T-helper 1 cell treated with Interleukin-12 subunit alpha and Interleukin-12 subunit beta and Interleukin-4 antibody, amounts not matched to agents 30 μg/mL and 1 μg/mL, for 36 hours (primary cell): Measurements from ENCODE around the gene ARMCX4.
"Not testable (repeated sequence)": the region's sequence is repeated elsewhere in the genome, so short reads cannot be mapped to it uniquely, and the experiment has no call there.

ENCODE experiments used
- H3K27ac Mint-ChIP-seq: one replicate; pipeline ENCODE4 v1.8.0; 2021; ENCODE audit warnings: mild to moderate bottlenecking, mixed read lengths
- H3K27me3 Mint-ChIP-seq: one replicate; pipeline ENCODE4 v1.8.0; 2021; ENCODE audit warnings: low read depth, mixed read lengths
- H3K36me3 Mint-ChIP-seq: one replicate; pipeline ENCODE4 v1.8.0; 2021; ENCODE audit warnings: low read depth, mixed read lengths
- H3K4me1 Mint-ChIP-seq: one replicate; pipeline ENCODE4 v1.8.0; 2021; ENCODE audit warnings: low read depth, mixed read lengths
- H3K4me3 Mint-ChIP-seq: one replicate; pipeline ENCODE4 v1.8.0; 2021; ENCODE audit warnings: mild to moderate bottlenecking, moderate library complexity, mixed read lengths
- H3K9me3 Mint-ChIP-seq: one replicate; pipeline ENCODE4 v1.8.0; 2021; ENCODE audit warnings: mixed read lengths

The ARMCX4 gene

DNA sequence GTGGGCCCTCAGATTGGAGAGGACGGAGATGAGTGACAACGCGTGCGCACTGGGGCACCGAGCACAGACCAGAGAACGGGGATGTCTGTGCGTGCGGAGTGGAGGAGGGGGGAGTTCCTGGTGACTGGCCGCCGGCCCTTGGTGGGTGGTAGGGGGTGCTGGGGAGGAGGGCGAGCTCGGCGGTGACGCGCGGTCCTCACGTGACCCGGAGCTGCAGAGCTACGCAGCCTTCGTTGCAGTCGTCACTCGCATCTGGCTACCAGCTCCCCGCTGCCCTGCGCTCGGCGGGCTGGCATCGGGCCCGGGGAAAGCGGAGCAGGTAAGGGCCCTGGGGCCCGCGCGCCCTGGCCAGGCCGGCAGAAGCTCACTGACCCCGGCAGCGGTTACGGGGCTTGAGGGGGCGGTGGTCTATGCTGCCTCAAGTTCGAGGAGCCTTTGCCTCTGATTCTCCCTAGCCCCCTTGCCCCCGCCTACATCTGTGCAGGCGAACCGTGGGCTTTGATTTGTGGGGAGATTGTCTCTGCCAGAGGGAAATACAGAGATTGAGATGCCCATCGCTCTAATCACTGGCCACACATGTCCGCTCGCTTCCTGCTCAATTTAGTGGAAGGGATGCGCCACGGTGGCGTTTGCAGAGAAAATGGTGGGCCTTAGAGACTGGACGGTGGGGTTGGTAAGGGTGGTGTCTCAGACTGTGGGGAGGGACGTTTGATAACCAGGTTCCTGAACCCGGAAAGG is at the start of gene ARMCX4:
Gene ARMCX4, plus strand, starts transcription at position 245 of the 738 bp plus-strand sequence. CDS start 3,134 bp downstream, outside the sequence.
- H3K4me1 Mint-ChIP-seq: peaks cover 3% of the 10 kb centered on the region
- no peaks in the 10 kb centered on the region for H3K36me3 Mint-ChIP-seq
- no peaks in the 10 kb centered on the region for H3K9me3 Mint-ChIP-seq
- H3K4me3 Mint-ChIP-seq: peak within 1 kb of the TSS; percentile 79
- H3K27ac Mint-ChIP-seq: no peak within 1 kb of the TSS
- peaks cover 11% of the 10 kb centered on the region for H3K27me3 Mint-ChIP-seq

DNA sequence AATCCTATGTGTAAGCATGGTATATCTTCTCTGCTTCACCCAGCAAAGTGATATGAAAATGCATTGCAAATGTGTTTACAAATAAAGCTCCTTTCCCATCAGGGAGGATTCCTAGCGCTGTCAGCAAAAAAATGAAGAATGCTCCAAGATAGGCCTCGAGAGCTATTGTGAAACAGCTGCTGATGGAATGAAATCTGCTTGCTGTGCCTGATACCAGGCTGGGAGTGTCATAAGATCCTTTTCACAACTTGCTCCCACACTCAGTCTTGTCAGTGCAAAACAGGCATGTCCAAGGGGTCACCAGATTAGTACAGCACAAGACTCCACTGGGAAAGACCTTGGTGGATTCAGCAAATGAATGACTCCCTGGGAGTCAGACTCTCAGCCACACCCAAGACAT is 43.2 kb upstream of the ARMCX4 start:
- H3K27me3 Mint-ChIP-seq: no peaks in the 10 kb centered on the region
- H3K4me3 Mint-ChIP-seq: no peak overlapping the region
- H3K36me3 Mint-ChIP-seq: peaks cover 13% of the 10 kb centered on the region
- no peaks in the 10 kb centered on the region for H3K9me3 Mint-ChIP-seq
- no peak overlapping the region for H3K27ac Mint-ChIP-seq
- H3K4me1 Mint-ChIP-seq: no peaks in the 10 kb centered on the region

DNA sequence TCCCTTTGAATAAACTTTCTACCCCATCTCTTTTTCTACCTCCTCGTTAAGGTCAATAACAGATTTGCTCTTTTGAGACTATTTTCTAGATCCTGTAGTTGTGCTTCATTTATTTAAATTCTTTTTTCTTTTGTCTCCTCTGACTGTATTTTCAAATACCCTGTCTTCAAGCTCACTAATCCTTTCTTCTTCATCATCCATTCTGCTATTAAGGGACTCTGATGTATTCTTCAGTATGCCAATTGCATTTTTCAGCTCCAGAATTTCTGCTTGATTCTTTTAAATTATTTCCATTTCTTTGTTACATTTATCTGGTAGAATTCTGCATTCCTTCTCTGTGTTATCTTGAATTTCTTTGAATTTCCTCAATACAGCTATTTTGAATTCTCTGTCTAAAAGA is 36.0 kb upstream of the ARMCX4 start:
- no peaks in the 10 kb centered on the region for H3K27me3 Mint-ChIP-seq
- H3K36me3 Mint-ChIP-seq: peaks cover 6% of the 10 kb centered on the region
- H3K4me1 Mint-ChIP-seq: peaks cover 4% of the 10 kb centered on the region
- no peak overlapping the region for H3K27ac Mint-ChIP-seq
- no peaks in the 10 kb centered on the region for H3K9me3 Mint-ChIP-seq
- no peak overlapping the region for H3K4me3 Mint-ChIP-seq

DNA sequence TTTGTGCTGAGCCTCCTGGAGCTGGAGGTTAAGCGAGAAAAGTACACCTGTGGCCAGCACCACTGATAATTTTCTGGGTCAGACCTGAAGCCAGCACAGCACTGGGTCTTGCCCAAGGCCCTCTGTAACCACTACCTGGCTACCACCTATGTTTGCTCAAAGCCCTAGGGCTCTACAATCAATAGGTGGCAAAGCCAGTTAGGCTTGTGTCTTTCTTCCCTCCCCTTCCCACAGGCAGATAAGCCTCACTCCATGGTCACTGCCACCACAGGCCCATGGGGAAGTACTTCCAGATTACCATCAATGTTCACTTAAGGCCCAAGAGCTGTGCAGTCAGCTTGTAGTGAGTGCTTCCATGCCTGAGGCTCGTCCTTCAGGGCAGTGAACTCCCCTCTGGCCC is 35.2 kb upstream of the ARMCX4 start:
- no peak overlapping the region for H3K27ac Mint-ChIP-seq
- no peaks in the 10 kb centered on the region for H3K9me3 Mint-ChIP-seq
- no peak overlapping the region for H3K4me3 Mint-ChIP-seq
- peaks cover 4% of the 10 kb centered on the region for H3K4me1 Mint-ChIP-seq
- no peaks in the 10 kb centered on the region for H3K27me3 Mint-ChIP-seq
- H3K36me3 Mint-ChIP-seq: peaks cover 6% of the 10 kb centered on the region

DNA sequence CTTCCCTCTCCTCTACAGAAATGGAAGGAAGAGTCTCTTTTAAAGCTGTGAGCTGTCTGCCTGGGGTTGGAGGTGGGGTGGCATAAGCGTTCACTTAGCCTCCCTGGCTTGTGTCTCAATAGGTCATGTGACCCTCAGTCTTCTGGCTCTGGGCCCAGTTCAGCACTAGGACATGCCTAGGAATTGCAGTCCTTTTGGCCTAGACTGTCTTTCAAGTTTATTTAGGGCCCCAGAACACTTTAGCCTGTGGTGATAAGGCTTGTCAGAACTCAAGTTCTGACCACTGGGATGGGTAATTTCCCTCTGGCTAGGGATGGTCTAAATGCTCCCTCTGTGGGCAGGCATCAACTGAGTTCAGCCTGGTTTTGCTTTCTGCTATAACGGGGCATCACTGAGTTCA is 34.3 kb upstream of the ARMCX4 start:
- no peaks in the 10 kb centered on the region for H3K27me3 Mint-ChIP-seq
- H3K27ac Mint-ChIP-seq: no peak overlapping the region
- peaks cover 6% of the 10 kb centered on the region for H3K36me3 Mint-ChIP-seq
- no peaks in the 10 kb centered on the region for H3K9me3 Mint-ChIP-seq
- no peak overlapping the region for H3K4me3 Mint-ChIP-seq
- H3K4me1 Mint-ChIP-seq: peaks cover 4% of the 10 kb centered on the region

DNA sequence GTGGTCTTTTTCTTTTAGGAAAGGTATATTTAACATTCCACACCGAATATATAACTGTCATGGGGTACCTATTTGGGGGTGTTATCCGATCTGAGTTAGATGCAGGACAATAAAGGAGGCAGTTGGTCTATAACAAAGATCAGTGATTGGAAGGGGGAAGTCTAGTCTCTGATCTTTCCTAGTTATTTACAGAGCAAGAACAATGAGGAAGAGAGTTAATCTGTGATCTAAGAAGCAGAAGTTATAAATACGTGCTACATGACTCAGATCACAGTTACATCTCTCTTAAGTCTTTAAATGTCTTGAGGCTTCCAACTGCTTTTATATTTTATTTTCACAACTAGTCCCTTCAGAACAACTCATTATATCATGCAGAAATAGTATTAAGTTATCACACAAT is 33.2 kb upstream of the ARMCX4 start:
- Mint-ChIP-seq H3K4me1 (peaks cover 4% of the 10 kb centered on the region), H3K27me3 (no peaks in the 10 kb centered on the region), H3K4me3 (no peak overlapping the region), H3K36me3 (peaks cover 5% of the 10 kb centered on the region), H3K9me3 (no peaks in the 10 kb centered on the region), H3K27ac (no peak overlapping the region)

DNA sequence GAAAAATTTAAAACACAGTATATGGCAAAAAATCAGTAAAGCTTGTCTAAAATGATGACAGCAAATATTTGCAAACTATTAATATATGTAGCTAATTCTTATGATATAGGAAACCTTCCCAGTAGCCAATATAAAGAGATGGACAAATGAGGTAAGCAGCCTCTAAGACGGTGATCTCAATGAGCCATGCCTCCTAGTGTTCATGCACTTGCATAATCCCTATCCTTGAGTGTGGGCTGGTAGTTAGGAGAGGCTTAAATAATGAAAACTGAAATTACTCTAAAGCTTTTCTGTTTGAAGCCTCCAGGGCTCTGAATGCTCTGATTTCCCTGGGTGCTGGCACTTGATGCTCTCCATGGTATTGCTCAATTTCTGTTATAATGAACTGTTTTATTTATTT is 24.6 kb upstream of the ARMCX4 start:
- H3K4me3 Mint-ChIP-seq: no peak overlapping the region
- H3K27me3 Mint-ChIP-seq: no peaks in the 10 kb centered on the region
- no peaks in the 10 kb centered on the region for H3K36me3 Mint-ChIP-seq
- no peaks in the 10 kb centered on the region for H3K4me1 Mint-ChIP-seq
- no peaks in the 10 kb centered on the region for H3K9me3 Mint-ChIP-seq
- H3K27ac Mint-ChIP-seq: no peak overlapping the region

DNA sequence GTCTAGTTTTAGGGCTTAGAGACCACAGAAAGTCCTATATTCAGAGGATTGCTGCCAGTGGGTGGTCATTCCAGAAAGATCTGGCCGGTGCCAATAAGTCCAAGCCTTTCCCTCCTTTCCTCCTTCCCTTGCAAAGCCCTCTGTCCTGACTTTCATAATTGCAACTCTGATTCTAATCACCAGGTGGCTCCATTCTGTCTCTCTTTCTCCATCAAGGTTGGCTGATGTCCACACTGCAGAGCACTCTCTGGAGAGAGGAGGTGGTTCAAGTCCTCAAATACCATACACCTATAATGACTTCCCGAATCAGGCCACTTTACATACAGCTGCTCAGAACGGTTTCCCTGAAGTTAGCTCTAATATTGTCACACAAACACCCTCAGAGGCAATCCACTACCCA is 22.4 kb upstream of the ARMCX4 start:
- H3K36me3 Mint-ChIP-seq: no peaks in the 10 kb centered on the region
- H3K27ac Mint-ChIP-seq: no peak overlapping the region
- H3K9me3 Mint-ChIP-seq: no peaks in the 10 kb centered on the region
- no peak overlapping the region for H3K4me3 Mint-ChIP-seq
- H3K27me3 Mint-ChIP-seq: no peaks in the 10 kb centered on the region
- H3K4me1 Mint-ChIP-seq: no peaks in the 10 kb centered on the region

DNA sequence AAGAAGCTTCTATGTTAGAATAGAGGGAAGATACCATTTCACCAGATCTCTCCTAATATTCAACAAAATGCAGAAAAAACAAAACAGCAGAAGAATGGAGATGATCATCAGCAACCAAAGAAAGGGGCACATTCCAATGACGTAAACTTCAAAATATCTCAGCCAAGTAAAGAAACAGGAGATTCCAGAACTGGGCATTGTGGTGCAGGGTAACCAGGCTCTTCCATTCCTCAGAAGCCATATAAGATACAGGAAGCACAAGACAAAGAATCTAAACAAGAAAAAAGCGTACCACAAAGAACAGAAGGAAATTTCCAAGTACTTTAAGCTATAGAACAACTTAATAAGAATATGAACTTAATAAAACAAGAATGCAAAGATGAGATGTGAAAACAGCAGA is 6.9 kb upstream of the ARMCX4 start:
- Mint-ChIP-seq H3K4me3 (no peak overlapping the region), H3K36me3 (no peaks in the 10 kb centered on the region), H3K27me3 (no peaks in the 10 kb centered on the region), H3K27ac (no peak overlapping the region), H3K4me1 (no peaks in the 10 kb centered on the region), H3K9me3 (no peaks in the 10 kb centered on the region)

DNA sequence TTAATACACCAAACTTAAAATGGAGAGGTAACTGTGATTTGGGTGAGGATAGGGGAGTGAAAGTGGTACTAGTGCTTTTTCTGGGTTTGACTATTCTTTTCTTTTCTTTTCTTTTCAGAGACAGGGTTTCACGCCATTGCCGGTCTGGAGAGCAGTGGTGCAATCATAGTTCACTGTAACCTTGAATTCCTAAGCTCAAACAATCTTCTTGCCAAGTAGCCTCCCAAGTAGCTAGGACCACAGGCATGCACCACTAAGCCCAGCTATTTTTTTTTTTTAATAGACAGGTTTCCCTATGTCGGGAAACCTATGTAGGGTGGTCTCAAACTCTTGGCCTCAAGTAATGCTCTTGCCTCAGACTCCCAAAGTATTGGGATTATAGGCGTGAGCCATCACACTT is 3.0 kb upstream of the ARMCX4 start:
- Mint-ChIP-seq H3K36me3 (no peaks in the 10 kb centered on the region), H3K9me3 (no peaks in the 10 kb centered on the region), H3K4me1 (peaks cover 3% of the 10 kb centered on the region), H3K27ac (no peak overlapping the region), H3K4me3 (no peak overlapping the region), H3K27me3 (peaks cover 11% of the 10 kb centered on the region)

DNA sequence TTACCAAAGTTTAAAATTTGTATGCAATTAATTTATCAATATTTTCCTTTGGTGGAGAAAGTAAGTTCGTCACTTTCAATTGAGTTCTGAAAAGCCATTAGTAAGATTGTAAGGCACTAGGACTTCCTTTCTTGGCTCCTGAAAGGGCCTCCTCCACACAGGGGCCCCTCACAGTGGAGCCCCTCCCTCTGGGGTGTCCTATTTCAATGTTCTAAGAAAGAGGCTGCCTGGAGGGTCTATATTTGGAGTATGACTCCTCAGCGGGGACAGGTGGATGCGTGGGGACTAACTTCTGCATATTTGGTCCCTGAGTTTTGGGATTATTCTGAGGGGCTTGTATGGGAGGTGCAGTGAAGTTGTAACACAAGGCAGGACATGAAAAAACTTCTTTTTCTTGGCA is 1.6 kb upstream of the ARMCX4 start:
- no peak overlapping the region for H3K4me3 Mint-ChIP-seq
- H3K27ac Mint-ChIP-seq: no peak overlapping the region
- H3K4me1 Mint-ChIP-seq: peaks cover 3% of the 10 kb centered on the region
- no peaks in the 10 kb centered on the region for H3K36me3 Mint-ChIP-seq
- no peaks in the 10 kb centered on the region for H3K9me3 Mint-ChIP-seq
- peaks cover 11% of the 10 kb centered on the region for H3K27me3 Mint-ChIP-seq

DNA sequence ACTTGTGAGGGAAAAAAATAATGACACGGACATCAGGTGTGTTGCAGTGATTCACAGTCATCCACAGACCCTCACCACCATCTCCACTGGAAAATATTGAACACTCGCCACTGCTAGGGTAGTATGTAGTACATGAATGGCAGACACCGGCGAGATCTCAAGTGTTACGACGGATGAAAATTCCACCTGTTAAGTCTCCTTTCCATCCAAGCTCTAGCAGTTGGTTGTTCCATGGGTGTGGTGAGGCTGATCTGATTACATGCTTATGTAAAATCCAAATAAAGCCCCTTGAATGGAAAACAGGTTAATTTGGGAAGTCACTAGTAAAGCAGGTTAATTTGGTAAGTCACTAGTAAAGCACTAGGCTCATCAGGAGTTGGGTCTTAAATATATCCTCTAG is 1.1 kb upstream of the ARMCX4 start:
- Mint-ChIP-seq H3K36me3 (no peaks in the 10 kb centered on the region), H3K4me1 (peaks cover 3% of the 10 kb centered on the region), H3K4me3 (no peak overlapping the region), H3K27ac (no peak overlapping the region), H3K27me3 (peaks cover 11% of the 10 kb centered on the region), H3K9me3 (no peaks in the 10 kb centered on the region)

DNA sequence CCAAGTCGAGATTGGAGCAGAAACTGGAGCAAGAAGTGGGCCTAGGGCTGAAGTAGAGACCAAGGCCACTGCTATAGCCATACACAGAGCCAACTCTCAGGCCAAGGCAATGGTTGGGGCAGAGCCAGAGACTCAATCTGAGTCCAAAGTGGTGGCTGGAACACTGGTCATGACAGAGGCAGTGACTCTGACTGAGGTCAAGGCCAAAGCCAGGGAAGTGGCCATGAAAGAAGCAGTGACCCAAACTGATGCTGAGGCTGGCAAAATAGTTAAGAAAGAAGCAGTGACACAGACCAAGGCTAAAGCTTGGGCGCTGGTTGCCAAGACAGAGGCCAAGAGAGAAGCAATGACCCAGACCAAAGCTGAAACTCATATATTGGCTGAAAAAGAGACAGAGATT is 3.5 kb downstream of the ARMCX4 start:
- Mint-ChIP-seq H3K9me3 (no peaks in the 10 kb centered on the region), H3K27ac (no peak overlapping the region), H3K4me1 (peaks cover 3% of the 10 kb centered on the region), H3K27me3 (peaks cover 9% of the 10 kb centered on the region), H3K36me3 (no peaks in the 10 kb centered on the region), H3K4me3 (no peak overlapping the region)

DNA sequence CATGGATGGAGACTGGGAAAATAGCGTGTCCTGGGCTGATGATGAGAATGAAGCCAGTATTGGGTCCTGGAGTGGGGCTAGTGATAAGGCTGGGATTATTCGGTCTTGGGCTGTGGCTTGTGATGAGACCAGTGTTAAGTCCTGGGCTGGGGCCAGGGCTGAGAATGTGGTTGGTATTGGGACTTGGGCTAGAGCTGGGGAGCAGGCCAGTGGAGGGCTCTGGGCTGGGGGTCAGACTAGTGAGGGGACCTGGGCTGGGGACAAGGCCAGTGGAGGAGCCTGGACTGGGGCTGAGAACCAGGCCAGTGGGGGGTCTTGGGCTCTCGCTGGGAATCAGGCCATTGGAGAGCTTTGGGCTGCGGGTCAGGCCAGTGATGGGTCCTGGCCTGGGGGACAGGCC is 6.7 kb downstream of the ARMCX4 start:
- Mint-ChIP-seq H3K27ac (no peak overlapping the region), H3K4me1 (no peaks in the 10 kb centered on the region), H3K36me3 (no peaks in the 10 kb centered on the region), H3K27me3 (no peaks in the 10 kb centered on the region), H3K4me3 (no peak overlapping the region), H3K9me3 (no peaks in the 10 kb centered on the region)

DNA sequence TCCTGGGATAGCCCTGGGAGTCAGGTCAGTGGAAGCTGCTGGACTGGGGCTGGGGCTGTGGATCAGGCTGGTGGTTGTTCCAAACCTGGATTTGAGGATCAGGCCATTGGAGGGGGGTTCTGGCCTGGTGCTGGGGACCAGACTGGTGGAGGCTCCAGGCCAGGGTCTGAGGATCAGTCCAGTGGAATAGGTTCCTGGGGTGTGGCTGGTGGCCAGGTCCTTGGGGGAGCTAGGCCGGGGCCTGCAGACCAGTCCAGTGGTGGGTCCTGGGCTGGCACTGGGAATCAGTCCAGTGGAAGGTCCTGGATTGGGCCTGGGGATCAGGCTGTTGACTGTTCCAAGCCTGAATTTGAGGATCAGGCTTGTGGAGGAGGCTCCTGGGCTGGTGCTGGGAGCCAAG is 8.0 kb downstream of the ARMCX4 start:
- Mint-ChIP-seq H3K4me3 (no peak overlapping the region), H3K27ac (no peak overlapping the region), H3K36me3 (no peaks in the 10 kb centered on the region), H3K4me1 (no peaks in the 10 kb centered on the region), H3K9me3 (no peaks in the 10 kb centered on the region), H3K27me3 (no peaks in the 10 kb centered on the region)

DNA sequence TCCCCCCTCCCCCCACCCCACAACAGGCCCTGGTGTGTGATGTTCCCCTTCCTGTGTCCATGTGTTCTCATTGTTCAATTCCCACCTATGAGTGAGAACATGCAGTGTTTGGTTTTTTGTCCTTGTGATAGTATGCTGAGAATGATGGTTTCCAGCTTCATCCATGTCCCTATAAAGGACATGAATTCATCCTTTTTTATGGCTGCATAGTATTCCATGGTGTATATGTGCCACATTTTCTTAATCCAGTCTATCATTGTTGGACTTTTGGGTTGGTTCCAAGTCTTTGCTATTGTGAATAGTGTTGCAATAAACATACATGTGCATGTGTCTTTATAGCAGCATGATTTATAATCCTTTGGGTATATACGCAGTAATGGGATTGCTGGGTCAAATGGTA is 17.7 kb downstream of the ARMCX4 start:
- H3K9me3 Mint-ChIP-seq, H3K36me3 Mint-ChIP-seq, H3K4me3 Mint-ChIP-seq, H3K27ac Mint-ChIP-seq, H3K4me1 Mint-ChIP-seq, H3K27me3 Mint-ChIP-seq: not testable (repeated sequence)
